Esophagus muscularis mucosa (tissue), 4 donors: ENCODE data around the gene AFF1. TPM values are rescaled to one million over a fixed set of nuclear protein-coding genes. Genes with fewer than 3 reads are reported as not detected.

Experiments used
- DNase-seq: peaks from one replicate; pipeline ENCODE4 v3.0.0-alpha.2; 2017; ENCODE audit errors: extremely low spot score
- H3K27ac ChIP-seq, 4 donors: fragments of 200-600 bp; sonication (generic); replicated peaks in 1 of 4; 1 replicate in 3 of 4; 2 replicates in 1 of 4; pipeline ENCODE4 v1.5.1; 2016 to 2019; ENCODE audit warnings: mild to moderate bottlenecking in 1 of 4
- H3K27me3 ChIP-seq, 4 donors: fragments of 200-600 bp; sonication (generic); one replicate each; pipeline versions ENCODE4 v1.5.1 to v1.6.0; 2016 to 2019
- H3K36me3 ChIP-seq, 4 donors: fragments of 200-600 bp; sonication (generic); one replicate each; pipeline ENCODE4 v1.5.1; 2016 to 2019
- H3K4me1 ChIP-seq, 4 donors: fragments of 200-600 bp; sonication (generic); one replicate each; pipeline ENCODE4 v1.5.1; 2016 to 2019
- H3K4me3 ChIP-seq, 4 donors: fragments of 200-600 bp; sonication (generic); 1 replicate in 2 of 4; 2 replicates in 2 of 4; pipeline ENCODE4 v1.5.1; 2016 to 2019; ENCODE audit warnings: mild to moderate bottlenecking in 4 of 4, moderate library complexity in 1 of 4
- H3K9me3 ChIP-seq, 4 donors: fragments of 200-600 bp; sonication (generic); 1 replicate in 3 of 4; 2 replicates in 1 of 4; pipeline ENCODE4 v1.5.1; 2016 to 2019
- EP300 ChIP-seq: sonication (generic); formaldehyde crosslinking; IDR thresholded peaks from one replicate; pipeline ENCODE4 v1.6.1; 2017; ENCODE audit warnings: antibody characterized with exemption
- POLR2A ChIP-seq: fragments of 450-650 bp; IDR thresholded peaks from one replicate; pipeline ENCODE4 v1.6.1; 2017; ENCODE audit warnings: antibody characterized with exemption, moderate library complexity, mild to moderate bottlenecking, low read depth
- POLR2AphosphoS5 ChIP-seq, 2 donors: sonication (generic); formaldehyde crosslinking; IDR thresholded peaks; one replicate each; pipeline ENCODE4 v1.6.1; 2017; ENCODE audit warnings: antibody characterized with exemption in 2 of 2
- WGBS: methylation state at CpG from one replicate; pipeline ENCODE4 v1.1.5; 2018; 5-methylcytosine and 5-hydroxymethylcytosine counted together
- intact Hi-C: fragments of 100-400 bp; cut with DNase I; formaldehyde crosslinking; loops from one replicate; pipeline ENCODE4 v1.15.1; 2023
- total RNA-seq, 4 donors: library from RNA; depleted of rRNA; stranded (reverse); fragments of >200 nt; gene quantifications; one replicate each; pipeline versions ENCODE4 v1.1.0 to v1.2.1, GENCODE V29; 2016
- TF ChIP-seq, protein P1 (sequence below), 3 experiments: fragments of 200-600 bp in 2 of 3; fragments of 450-650 bp in 1 of 3; sonication (generic) in 2 of 3; IDR thresholded peaks; one replicate each; pipeline ENCODE4 v1.5.1; 2017 to 2019; ENCODE audit warnings: antibody characterized with exemption in 3 of 3, mild to moderate bottlenecking in 2 of 3, moderate library complexity in 1 of 3

The AFF1 gene
- total RNA-seq, 4 donors from 2014 or later: 53.6 to 85.2 (median 70.6) TPM

DNA sequence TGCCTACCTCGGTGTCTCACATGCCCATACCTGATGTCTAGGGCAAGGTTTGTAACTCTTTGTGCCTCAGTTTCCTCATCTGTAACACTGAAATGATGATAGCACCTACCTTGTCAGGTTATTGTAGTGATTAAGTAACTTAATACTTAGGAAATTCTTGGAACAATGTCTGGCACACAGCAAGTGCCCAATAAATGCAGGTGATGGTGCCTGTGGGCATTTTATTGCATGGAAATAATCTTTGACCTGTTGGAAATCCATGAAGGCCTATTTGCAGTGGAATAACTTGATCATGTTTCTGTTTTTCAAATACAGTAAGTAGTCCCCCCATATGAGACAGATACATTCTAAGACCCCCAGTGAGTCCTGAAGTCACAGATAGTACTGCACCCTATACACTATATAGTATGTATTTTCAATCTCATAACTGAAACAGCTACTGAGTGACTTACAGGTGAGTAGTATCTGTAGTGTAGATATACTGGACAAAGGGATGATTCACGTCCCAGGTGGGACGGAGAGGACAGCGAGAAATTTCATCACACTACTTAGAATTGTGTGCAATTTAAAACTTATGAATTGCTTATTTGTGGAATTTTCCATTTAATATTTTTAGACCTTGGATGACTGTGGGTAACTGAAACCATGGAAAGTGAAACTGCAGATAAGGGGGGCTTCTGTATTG lies 42.1 kb downstream of the AFF1 start:
- no peaks in the 10 kb centered on the region for H3K27me3 ChIP-seq
- DNase-seq: no peak
- H3K4me3 ChIP-seq: no peak overlapping the region
- H3K36me3 ChIP-seq: no peaks in the 10 kb centered on the region
- TF ChIP-seq, protein P1, sequence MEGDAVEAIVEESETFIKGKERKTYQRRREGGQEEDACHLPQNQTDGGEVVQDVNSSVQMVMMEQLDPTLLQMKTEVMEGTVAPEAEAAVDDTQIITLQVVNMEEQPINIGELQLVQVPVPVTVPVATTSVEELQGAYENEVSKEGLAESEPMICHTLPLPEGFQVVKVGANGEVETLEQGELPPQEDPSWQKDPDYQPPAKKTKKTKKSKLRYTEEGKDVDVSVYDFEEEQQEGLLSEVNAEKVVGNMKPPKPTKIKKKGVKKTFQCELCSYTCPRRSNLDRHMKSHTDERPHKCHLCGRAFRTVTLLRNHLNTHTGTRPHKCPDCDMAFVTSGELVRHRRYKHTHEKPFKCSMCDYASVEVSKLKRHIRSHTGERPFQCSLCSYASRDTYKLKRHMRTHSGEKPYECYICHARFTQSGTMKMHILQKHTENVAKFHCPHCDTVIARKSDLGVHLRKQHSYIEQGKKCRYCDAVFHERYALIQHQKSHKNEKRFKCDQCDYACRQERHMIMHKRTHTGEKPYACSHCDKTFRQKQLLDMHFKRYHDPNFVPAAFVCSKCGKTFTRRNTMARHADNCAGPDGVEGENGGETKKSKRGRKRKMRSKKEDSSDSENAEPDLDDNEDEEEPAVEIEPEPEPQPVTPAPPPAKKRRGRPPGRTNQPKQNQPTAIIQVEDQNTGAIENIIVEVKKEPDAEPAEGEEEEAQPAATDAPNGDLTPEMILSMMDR (IDR thresholded peaks at IDR 0.05): no peak
- no peak for TF ChIP-seq EP300
- H3K9me3 ChIP-seq: no peaks in the 10 kb centered on the region
- WGBS: 93% methylated on average over 4 of the region's 4 CpGs
- intact Hi-C loops: no loop called here
- H3K27ac ChIP-seq: no peak overlapping the region
- H3K4me1 ChIP-seq: peaks cover 8 to 30% (median 14%) of the 10 kb centered on the region in 4 donors

DNA sequence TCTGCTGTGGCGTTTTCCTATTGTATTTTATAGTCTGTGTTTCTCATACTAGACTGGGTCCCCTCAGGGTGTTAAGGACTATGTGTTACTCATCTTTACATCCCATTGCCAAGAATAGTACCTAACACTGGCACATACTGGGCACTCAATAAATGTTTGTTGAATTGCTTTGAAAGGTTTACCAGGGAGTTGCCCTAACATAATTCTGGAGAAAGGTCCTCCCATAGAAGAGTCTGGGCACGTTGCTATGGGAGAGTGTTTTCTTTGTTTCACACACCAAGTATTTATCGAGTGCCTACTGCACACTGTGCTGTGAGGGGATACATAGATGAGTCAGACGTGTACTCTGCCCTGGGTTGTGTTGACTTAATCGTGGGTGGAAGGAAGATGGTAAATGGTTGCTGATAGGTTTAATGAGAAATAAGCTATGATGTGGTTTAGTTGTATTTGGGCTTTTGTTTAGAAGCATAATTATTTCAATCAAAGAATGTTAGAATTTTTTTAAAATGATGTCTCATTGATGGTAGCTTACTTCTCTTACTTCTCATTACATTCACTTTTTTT lies 42.9 kb downstream of the AFF1 start:
- WGBS: 69% methylated on average over 5 of the region's 5 CpGs

DNA sequence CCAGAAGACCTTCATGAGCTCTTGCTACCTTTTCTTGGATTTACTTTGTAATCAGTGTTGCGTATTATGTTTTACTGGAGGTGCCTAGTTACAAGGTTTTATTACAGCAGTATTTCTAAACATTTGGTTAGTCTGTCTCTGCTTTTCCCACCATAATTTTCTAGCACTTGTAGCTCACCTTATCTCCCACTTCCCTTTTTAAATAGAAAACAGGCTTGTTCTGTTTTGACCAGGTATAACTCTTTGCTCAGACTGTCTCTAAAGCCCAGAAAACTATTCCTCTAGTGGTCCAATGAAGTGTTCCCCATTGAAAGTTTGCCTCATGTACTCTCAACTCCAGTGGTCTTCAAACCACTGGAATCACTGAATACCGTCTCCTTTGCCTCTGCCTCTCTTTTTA lies 43.9 kb downstream of the AFF1 start:
- Histone ChIP-seq H3K4me3 (no peak overlapping the region), H3K36me3 (no peaks in the 10 kb centered on the region), H3K9me3 (no peaks in the 10 kb centered on the region), H3K4me1 (peaks cover 0 to 19% (median 6%) of the 10 kb centered on the region in 4 donors), H3K27me3 (no peaks in the 10 kb centered on the region), H3K27ac (no peak overlapping the region)
- DNase-seq: no peak
- TF ChIP-seq EP300 (no peak), POLR2AphosphoS5 (IDR thresholded peaks at IDR 0.05) (no peak), POLR2A (no peak)
- TF ChIP-seq, protein P1 (IDR thresholded peaks at IDR 0.05): no peak
- intact Hi-C loops: no loop called here
- 46% methylated on average over 2 of the region's 2 CpGs for WGBS

More for the DNA sequence above, 42.9 kb downstream of the AFF1 start:
- Histone ChIP-seq H3K9me3 (no peaks in the 10 kb centered on the region), H3K27ac (no peak overlapping the region), H3K4me3 (no peak overlapping the region), H3K27me3 (no peaks in the 10 kb centered on the region), H3K4me1 (peaks cover 5 to 28% (median 11%) of the 10 kb centered on the region in 4 donors), H3K36me3 (no peaks in the 10 kb centered on the region)
- intact Hi-C loops: no loop called here
- DNase-seq: no peak
- TF ChIP-seq EP300 (no peak), POLR2A (no peak), POLR2AphosphoS5 (IDR thresholded peaks at IDR 0.05) (no peak)
- TF ChIP-seq, protein P1 (IDR thresholded peaks at IDR 0.05): no peak

DNA sequence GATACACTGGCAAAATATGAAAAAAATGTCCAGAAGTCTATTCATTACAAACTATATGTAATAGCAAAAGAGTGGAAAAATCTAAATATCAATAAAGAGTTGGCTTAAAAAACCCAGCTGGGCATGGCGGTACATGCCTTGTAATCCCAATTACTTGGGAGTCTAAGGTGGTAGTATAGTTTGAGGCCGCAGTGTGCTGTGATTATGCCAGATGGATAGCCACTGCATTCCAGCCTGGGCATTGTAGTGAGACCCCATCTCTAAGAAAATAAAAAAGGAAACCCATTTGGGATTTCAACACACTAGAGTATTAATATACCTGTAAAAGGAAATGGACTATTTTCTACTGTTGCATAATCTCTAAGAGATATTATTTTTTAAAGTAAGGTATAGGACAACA lies 45.4 kb downstream of the AFF1 start:
- intact Hi-C loops: no loop called here
- DNase-seq: no peak
- H3K27ac ChIP-seq: no peak overlapping the region
- no peaks in the 10 kb centered on the region for H3K9me3 ChIP-seq
- WGBS: 100% methylated on average over 2 of the region's 2 CpGs
- H3K27me3 ChIP-seq: no peaks in the 10 kb centered on the region
- no peaks in the 10 kb centered on the region for H3K36me3 ChIP-seq
- TF ChIP-seq, protein P1 (IDR thresholded peaks at IDR 0.05): no peak
- TF ChIP-seq POLR2AphosphoS5 (IDR thresholded peaks at IDR 0.05) (no peak), POLR2A (no peak), EP300 (no peak)
- H3K4me1 ChIP-seq: peaks cover 0 to 9% (median 6%) of the 10 kb centered on the region in 4 donors
- no peak overlapping the region for H3K4me3 ChIP-seq
